ENCODE data around the gene MINK1. TPM values are rescaled to one million over a fixed set of nuclear protein-coding genes. Genes with fewer than 3 reads are reported as not detected.
"Not testable (repeated sequence)": the region's sequence is repeated elsewhere in the genome, so short reads cannot be mapped to it uniquely, and the experiment has no call there.

Gene MINK1
- total RNA-seq, 4 donors from 2014 or later = 128 to 406 (median 181) TPM

GRCh38 chr17:4856271-4856936 is 23.3 kb downstream of the MINK1 start:
- Histone ChIP-seq H3K9me3 (no peaks in the 10 kb centered on the region), H3K27ac (no peak overlapping the region), H3K4me3 (no peak overlapping the region), H3K36me3 (no peaks in the 10 kb centered on the region), H3K4me1 (peaks cover 8 to 35% (median 18%) of the 10 kb centered on the region in 4 donors), H3K27me3 (no peaks in the 10 kb centered on the region)
- DNase-seq = no peak
- in situ Hi-C loops (cut with MboI; ENCODE audit: low pct_ligation_motif_present in 1 of 4, low pct_unique_long_range_greater_than_20kb in 1 of 4, low sequenced_read_pairs in 3 of 4) = no loop called here
- 93 to 97% methylated on average over 5 to 17 of the region's 17 CpGs for WGBS, 2 donors (ENCODE audit: low coverage in 1 of 2)
- intact Hi-C loops (cut with DNase I; ENCODE audit: low total_unique reads) = no loop called here
- TF ChIP-seq POLR2A (IDR thresholded peaks at IDR 0.05) (no peak), EP300 (IDR thresholded peaks at IDR 0.05; ENCODE audit: low read depth) (no peak), POLR2AphosphoS5 (IDR thresholded peaks at IDR 0.05) (no peak)
- TF ChIP-seq, protein P1, sequence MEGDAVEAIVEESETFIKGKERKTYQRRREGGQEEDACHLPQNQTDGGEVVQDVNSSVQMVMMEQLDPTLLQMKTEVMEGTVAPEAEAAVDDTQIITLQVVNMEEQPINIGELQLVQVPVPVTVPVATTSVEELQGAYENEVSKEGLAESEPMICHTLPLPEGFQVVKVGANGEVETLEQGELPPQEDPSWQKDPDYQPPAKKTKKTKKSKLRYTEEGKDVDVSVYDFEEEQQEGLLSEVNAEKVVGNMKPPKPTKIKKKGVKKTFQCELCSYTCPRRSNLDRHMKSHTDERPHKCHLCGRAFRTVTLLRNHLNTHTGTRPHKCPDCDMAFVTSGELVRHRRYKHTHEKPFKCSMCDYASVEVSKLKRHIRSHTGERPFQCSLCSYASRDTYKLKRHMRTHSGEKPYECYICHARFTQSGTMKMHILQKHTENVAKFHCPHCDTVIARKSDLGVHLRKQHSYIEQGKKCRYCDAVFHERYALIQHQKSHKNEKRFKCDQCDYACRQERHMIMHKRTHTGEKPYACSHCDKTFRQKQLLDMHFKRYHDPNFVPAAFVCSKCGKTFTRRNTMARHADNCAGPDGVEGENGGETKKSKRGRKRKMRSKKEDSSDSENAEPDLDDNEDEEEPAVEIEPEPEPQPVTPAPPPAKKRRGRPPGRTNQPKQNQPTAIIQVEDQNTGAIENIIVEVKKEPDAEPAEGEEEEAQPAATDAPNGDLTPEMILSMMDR (IDR thresholded peaks at IDR 0.05) = no peak

GRCh38 chr17:4856937-4857314 is 23.8 kb downstream of the MINK1 start:
- H3K9me3 ChIP-seq = no peaks in the 10 kb centered on the region
- H3K27ac ChIP-seq = no peak overlapping the region
- in situ Hi-C loops (cut with MboI; ENCODE audit: low pct_ligation_motif_present in 1 of 4, low pct_unique_long_range_greater_than_20kb in 1 of 4, low sequenced_read_pairs in 3 of 4) (no loop called here), intact Hi-C loops (cut with DNase I; ENCODE audit: low total_unique reads) (no loop called here)
- TF ChIP-seq POLR2AphosphoS5 (IDR thresholded peaks at IDR 0.05) = no peak
- no peak for TF ChIP-seq EP300 (IDR thresholded peaks at IDR 0.05; ENCODE audit: low read depth)
- no peak for TF ChIP-seq POLR2A (IDR thresholded peaks at IDR 0.05)
- TF ChIP-seq, protein P1 (IDR thresholded peaks at IDR 0.05) = no peak
- H3K4me3 ChIP-seq = no peak overlapping the region
- H3K27me3 ChIP-seq = no peaks in the 10 kb centered on the region
- 100% methylated on average over 3 of the region's 7 CpGs; no CpG with 5 or more reads in 1 of the 2 donors for WGBS, 2 donors (ENCODE audit: low coverage in 1 of 2)
- no peak for DNase-seq
- H3K4me1 ChIP-seq = peaks cover 5 to 30% (median 17%) of the 10 kb centered on the region in 4 donors
- no peaks in the 10 kb centered on the region for H3K36me3 ChIP-seq

DNA sequence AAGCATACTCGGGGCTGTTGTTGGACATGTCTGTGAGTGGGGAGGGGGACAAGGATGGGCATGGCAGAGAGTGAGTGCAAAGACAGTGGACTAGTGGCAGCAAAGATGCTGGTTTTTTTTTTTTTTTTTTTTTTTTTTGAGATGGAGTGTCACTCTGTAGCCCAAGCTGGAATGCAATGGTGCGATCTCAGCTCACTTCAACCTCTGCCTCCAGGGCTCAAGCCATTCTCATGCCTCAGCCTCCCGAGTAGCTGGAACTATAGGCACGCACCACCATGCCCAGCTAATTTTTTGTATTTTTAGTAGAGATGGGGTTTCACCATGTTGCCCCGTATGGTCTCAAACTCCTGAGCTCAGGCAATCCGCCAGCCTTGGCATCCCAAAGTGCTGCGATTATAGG is 24.2 kb downstream of the MINK1 start:
- H3K4me3 ChIP-seq; H3K9me3 ChIP-seq; H3K27me3 ChIP-seq; intact Hi-C loops (cut with DNase I; ENCODE audit: low total_unique reads); H3K36me3 ChIP-seq; in situ Hi-C loops (cut with MboI; ENCODE audit: low pct_ligation_motif_present in 1 of 4, low pct_unique_long_range_greater_than_20kb in 1 of 4, low sequenced_read_pairs in 3 of 4); DNase-seq: not testable (repeated sequence)
- peak overlapping the region in 2 of 4 donors; percentile 10 to 54 for H3K27ac ChIP-seq
- peaks cover 2 to 26% (median 13%) of the 10 kb centered on the region in 4 donors for H3K4me1 ChIP-seq
- WGBS, 2 donors (ENCODE audit: low coverage in 1 of 2) = 85 to 95% methylated on average over 5 to 7 of the region's 7 CpGs

DNA sequence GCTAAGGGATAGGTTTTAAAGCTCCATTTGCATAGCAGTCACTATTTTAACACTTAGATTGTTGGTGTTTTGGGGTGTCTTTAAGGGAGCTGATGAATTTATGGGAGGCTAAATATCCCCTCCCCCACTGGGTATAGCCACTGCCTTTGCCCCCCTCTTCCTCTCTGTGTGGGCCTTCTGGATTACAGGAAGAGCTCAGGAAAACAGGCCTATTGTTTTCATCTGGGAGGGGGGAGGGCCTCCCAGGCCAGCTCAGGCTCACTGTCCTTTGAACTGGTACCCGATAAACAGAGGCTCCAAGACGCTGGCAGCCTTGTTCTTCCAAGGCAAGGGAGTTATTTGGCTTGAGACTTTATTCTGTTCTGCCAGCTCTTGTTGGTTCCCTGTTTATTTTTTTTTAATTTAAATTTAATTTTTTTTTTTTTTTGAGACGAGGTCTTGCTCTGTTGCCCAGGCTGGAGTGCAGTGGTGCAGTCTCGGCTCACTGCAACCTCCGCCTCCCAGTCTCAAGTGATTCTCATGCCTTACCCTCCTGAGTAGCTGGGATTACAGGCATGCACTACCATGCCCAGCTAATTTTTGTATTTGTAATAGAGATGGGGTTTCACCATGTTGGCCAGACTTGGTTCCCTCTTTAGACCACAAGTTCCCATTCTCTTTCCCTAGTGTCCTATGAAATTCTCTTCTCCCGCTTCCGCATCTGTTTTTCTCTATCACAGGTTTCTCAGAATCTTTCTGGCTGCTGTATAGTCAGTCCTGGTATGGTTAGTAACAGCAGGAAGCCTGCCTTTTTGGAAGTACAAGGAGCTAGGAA is 25.1 kb downstream of the MINK1 start:
- Histone ChIP-seq H3K4me1 (peaks cover 0 to 24% (median 12%) of the 10 kb centered on the region in 4 donors), H3K9me3 (no peaks in the 10 kb centered on the region), H3K4me3 (no peak overlapping the region), H3K36me3 (no peaks in the 10 kb centered on the region), H3K27ac (peak overlapping the region; percentile 10 to 59 (median 56)), H3K27me3 (no peaks in the 10 kb centered on the region)
- whole genome bisulfite sequencing, 2 donors (ENCODE audit: low coverage in 1 of 2) = 59 to 81% methylated on average over 5 to 7 of the region's 7 CpGs
- in situ Hi-C loops (cut with MboI; ENCODE audit: low pct_ligation_motif_present in 1 of 4, low pct_unique_long_range_greater_than_20kb in 1 of 4, low sequenced_read_pairs in 3 of 4) (no loop called here), intact Hi-C loops (cut with DNase I; ENCODE audit: low total_unique reads) (no loop called here)
- DNase-seq = no peak
- no peak for TF ChIP-seq POLR2A (IDR thresholded peaks at IDR 0.05)
- TF ChIP-seq, protein P1 (IDR thresholded peaks at IDR 0.05) = no peak
- no peak for TF ChIP-seq POLR2AphosphoS5 (IDR thresholded peaks at IDR 0.05)
- no peak for TF ChIP-seq EP300 (IDR thresholded peaks at IDR 0.05; ENCODE audit: low read depth)

Measured in transverse colon (tissue), 4 donors.